Suprapubic skin (tissue), 3 donors: ENCODE measurements around the gene NR6A1.

Source experiments
- POLR2A ChIP-seq, 2 donors: fragments of 450-650 bp; IDR thresholded peaks; one replicate each; pipeline ENCODE4 v1.6.1; 2017; ENCODE audit warnings: antibody characterized with exemption in 2 of 2, mild to moderate bottlenecking in 2 of 2, moderate library complexity in 2 of 2
- TF ChIP-seq, protein P1 (sequence below), 2 donors: fragments of 200-600 bp in 1 of 2; fragments of 450-650 bp in 1 of 2; sonication (generic) in 1 of 2; IDR thresholded peaks; one replicate each; pipeline ENCODE4 v1.5.1; 2016 to 2019; ENCODE audit warnings: antibody characterized with exemption in 2 of 2, mild to moderate bottlenecking in 1 of 2, moderate library complexity in 1 of 2

DNA sequence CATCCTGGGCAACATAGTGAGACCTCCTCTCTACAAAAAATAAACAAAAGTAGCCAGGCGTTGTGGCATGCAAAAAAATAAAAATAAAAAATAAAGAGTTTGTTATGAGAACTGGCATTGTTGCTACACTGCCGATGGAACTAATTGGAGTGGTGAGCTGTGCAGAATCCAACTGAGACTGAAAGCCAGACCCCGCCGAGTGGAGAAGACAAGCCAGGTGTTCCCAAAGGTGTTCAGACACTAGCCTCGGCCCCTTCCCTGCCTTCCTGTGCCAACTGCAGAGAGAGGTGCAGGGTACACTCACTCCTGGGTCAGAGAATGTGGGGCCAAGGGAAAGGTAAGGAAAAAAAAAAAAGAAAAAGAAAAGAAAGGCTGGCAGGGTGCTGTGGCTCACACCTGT is 44.5 kb upstream of the NR6A1 start:
- TF ChIP-seq, protein P1, sequence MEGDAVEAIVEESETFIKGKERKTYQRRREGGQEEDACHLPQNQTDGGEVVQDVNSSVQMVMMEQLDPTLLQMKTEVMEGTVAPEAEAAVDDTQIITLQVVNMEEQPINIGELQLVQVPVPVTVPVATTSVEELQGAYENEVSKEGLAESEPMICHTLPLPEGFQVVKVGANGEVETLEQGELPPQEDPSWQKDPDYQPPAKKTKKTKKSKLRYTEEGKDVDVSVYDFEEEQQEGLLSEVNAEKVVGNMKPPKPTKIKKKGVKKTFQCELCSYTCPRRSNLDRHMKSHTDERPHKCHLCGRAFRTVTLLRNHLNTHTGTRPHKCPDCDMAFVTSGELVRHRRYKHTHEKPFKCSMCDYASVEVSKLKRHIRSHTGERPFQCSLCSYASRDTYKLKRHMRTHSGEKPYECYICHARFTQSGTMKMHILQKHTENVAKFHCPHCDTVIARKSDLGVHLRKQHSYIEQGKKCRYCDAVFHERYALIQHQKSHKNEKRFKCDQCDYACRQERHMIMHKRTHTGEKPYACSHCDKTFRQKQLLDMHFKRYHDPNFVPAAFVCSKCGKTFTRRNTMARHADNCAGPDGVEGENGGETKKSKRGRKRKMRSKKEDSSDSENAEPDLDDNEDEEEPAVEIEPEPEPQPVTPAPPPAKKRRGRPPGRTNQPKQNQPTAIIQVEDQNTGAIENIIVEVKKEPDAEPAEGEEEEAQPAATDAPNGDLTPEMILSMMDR (IDR thresholded peaks at IDR 0.05), result no peak
- no peak for TF ChIP-seq POLR2A (IDR thresholded peaks at IDR 0.05)
